ENCODE data around the gene LPCAT3.

LPCAT3 gene

DNA sequence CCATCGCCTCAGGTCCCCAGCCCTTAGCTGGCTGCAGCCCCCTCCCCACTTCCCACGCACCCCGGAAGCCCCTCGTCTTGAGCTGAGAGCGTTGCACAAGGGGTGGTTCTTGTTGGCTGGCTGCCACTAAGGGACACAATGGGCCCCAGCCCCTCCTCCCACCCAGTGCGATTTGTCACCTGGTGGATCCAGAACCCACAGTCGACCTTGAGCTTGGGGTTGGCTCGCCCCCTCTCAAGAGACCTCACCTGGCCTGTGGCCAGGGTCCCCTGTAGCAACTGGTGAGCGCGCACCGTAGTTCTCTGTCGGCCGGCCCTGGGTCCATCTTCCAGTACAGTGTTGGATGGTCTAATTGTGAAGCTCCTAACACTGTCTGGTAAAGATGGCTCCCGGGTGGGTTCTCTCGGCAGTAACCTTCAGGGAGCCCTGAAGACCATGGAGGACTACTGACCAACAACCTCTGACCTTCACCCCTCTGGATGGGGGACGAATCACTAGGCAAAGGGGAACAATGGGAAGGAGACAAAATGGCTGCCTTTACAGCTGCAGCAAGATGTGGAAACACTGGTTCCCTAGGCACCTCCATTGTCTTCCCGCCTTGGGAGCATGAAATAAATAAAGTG, 54.4 kb downstream of the LPCAT3 start:
- DNase-seq (ENCODE audit: low read depth in 2 of 2) = no peak

DNA sequence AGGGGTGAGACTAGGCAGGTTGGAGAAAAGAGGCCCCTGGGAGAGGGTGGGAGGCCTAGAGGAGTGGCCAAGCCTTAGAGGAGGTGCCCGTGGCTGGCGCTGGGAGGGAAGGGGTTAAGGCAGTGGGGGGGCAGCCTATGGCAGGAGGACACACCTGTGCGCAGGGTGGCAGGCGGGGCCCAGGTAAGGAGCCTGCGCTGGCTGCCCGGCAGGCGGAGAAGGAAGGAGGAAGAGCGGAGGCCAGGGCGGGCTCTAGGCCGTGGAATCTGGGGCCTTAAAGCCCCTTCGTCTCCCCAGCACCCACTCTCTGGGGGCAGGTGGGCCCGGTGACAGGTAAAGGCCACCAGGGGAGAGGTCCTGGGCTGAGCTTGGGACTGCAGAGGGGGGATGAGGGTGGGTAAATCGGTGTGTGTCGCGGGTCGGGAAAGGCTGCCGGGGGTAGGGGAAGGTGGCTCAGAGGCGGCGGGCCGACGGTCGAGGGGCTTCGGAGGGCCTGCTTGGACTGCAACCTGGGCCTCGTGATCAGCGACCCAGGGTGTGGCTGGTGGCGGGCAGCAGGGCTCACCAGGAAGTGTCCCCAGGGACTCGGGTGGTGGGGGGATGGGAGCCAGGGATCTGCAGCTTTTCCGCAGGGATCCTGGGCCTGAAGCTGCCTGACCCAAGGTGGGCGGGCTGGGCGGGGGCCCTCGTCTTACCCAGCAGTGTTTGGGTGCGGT, 55.1 kb downstream of the LPCAT3 start:
- DNase-seq (ENCODE audit: low read depth in 2 of 2) = no peak

DNA sequence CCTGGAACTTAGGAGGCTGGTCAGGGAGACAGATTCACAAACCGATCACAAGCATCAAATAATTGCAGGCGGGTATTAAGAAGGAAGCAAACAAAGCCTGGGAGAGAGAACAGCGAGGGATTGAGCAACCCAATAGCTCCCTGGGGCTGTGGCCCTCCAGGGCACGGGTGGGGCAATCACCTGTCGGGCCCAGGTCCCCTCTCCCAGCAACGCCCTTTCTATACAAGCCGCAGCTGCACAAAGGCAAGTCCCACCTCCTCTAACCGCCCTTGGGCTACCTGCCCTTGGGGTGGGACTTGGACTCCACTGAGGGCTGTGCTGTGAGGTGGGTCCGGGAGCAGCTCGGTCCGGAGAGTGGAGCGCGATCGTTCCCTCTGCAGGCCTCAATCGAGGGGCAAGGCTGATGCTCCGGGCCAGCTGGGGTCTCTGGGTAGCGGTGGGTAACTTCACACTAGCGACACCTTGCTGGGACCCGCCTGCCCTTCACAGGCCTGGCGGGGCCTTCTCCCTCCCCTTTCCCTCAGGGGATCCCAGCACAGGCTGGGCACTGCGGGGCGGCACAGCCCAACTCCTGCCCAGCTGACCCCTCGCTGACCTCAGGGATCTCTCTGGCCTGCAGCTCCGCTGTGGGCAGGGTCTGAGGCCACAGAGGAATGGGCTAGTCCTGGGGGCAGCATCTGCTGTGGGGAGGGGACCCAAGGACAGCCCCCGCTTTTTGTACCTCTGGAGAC, 55.8 kb downstream of the LPCAT3 start:
- DNase-seq (ENCODE audit: low read depth in 2 of 2) = no peak

DNA sequence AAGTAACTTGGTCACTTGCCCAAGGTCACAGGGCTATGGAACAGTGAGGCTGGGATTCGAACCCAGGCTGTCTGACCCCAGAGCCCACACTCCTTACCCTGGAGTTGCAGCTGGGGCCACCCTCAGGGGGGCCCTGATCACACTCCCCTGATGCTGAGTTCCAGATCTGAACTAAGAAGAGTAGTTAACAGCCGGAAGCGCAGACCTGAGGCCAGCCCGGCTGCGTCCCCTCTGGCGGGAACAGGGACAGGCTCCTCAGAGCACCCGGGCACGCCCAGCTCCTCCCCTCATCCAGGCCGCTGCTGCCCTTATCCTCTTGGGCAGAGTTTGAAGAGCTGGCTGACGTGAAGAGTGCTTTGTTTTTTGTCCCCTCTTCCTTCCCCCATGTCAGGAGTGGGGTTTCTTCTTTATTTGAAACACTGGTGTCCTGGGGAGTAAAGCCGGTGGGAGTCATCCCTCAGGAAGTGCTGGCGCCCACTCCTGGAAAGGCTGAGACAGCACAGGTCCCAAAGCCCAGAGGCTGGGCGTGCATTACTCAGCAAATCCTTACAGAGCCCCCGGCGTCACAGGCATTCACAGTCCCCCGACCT, 56.5 kb downstream of the LPCAT3 start:
- DNase-seq (ENCODE audit: low read depth in 2 of 2) = no peak

DNA sequence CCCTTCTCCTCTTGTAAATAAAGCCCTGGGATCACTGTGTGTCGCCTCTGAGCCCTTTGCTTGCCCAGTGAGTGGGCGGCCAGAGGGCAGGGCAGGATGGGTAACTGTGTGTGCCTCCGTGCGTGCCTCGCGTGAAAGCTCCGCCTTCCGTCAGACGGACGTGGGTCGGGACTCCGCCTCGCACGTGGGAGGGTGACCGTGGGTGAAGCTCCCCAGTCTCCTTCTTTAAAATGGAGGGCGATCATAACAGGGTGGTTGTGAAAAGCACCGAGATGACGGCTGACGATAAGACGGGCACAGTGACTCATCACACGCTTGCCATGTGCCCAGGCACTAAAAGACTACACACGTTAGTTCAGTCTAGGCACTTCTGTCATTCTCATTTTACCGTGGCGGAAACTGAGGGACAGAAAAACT, 57.0 kb downstream of the LPCAT3 start:
- DNase-seq (ENCODE audit: low read depth in 2 of 2) = peak; percentile 86 to 94

DNA sequence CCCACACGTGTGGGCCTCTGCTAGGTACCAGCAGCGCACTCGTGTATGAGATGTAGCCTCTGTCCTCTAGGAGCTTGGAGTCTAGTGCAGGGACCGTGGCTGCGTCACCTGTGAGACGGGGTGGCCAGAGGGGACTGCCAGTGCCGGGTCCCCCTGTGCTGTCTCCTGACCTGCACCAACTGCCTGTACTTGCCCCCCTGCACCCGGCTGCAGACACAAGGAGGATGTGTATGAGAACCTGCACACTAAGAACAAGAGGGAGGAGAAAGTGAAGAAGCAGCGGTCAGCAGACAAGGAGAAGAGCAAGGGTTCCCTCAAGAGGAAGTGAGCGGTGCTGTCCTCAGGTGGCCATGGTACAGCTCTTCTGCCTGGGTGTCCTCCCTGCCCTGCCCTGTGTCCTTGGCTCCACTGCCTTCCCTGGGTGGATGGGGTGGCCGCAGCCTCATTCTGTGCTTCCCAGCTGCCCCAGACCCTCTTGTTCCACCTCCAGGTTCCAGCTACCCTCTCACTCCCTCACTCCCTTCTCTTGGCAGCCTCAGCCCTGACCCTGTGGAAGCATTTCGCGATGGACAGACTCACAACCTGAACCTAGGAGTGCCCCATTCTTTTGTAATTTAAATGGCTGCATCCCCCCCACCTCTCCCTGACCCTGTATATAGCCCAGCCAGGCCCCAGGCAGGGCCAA, 57.5 kb downstream of the LPCAT3 start:
- DNase-seq (ENCODE audit: low read depth in 2 of 2) = no peak

DNA sequence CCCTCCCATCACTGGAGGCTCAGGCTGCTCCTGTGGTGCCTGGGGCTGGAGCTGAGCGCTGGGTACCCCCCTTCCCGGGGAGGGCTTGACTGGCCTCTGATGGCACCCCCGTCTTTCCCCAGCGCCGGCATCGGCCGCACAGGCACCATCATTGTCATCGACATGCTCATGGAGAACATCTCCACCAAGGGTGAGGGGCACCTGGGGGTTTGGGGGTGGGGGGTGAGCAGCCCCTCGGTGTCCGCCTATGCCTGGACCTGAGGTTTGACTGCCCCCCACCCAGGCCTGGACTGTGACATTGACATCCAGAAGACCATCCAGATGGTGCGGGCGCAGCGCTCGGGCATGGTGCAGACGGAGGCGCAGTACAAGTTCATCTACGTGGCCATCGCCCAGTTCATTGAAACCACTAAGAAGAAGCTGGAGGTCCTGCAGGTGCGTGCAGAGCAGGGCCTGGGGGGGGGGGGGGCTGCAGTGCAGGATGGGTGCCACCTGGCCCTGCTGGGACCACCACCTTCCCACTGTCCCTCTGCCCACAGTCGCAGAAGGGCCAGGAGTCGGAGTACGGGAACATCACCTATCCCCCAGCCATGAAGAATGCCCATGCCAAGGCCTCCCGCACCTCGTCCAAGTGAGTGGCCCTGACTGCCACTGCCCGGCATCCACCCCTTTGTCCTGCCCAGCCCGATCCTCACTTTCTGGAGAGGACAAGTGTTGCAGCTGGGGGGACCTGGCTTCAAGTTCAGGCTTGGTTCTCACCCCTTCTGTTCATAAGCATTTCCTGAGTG, 58.3 kb downstream of the LPCAT3 start:
- DNase-seq (ENCODE audit: low read depth in 2 of 2) = no peak

DNA sequence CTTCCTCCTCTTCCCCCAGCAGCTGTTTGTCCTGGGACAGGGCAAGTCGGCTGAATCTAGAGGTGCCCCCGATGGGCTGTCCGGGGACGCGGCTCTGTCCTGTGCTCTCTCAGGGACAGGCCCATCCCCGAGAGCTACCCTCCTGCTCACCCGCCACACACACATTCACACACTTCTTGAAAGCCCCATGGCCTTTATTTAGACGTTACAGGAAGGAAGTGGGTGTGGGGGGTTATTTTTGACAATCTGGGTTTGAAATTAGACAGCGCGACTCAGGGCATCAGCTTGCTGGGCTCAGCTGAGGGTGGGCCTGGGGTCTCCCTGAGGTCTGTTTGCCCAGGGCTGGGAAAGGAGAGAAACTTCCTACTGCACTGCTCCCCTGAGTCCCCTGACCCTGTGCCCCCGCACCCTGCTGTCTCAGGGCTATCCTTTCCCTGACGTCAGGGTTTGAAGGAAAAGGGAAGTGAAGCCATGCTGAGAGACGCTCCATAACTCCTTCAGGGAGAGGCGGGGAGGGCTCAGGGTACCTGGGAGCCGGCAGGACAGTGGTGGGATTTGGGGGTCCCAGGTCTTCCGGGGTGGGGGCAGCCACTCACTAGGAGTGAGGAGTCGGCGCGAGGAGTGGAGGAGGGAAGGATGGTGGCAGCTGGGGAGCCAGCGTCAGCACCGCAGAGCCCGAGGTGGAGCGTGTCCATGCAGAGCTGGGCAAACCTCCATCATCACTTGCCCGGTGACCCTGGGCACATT, 59.0 kb downstream of the LPCAT3 start:
- DNase-seq (ENCODE audit: low read depth in 2 of 2) = no peak

DNA sequence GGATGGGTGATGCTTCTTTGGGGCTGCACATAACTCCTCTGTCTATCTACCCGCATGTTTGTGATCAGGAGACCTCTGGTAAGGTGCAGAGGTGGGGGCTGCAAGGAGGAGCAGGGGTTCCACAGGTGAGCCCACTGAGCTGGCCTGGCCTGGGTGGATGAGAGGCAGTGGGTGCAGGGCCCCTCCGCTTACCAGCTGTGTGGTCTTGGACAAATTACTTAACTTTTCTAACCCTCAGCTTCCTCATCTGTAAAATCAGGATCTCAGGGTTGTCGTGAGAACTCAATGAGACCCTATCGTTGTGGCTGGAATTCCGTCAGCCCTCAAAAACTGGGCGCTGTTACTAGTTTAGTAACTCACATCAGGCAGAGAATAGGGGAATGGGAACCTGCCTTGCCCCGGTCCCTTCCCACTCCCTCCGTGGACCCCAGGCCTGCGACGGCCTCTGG, 59.6 kb downstream of the LPCAT3 start:
- no peak for DNase-seq (ENCODE audit: low read depth in 2 of 2)

DNA sequence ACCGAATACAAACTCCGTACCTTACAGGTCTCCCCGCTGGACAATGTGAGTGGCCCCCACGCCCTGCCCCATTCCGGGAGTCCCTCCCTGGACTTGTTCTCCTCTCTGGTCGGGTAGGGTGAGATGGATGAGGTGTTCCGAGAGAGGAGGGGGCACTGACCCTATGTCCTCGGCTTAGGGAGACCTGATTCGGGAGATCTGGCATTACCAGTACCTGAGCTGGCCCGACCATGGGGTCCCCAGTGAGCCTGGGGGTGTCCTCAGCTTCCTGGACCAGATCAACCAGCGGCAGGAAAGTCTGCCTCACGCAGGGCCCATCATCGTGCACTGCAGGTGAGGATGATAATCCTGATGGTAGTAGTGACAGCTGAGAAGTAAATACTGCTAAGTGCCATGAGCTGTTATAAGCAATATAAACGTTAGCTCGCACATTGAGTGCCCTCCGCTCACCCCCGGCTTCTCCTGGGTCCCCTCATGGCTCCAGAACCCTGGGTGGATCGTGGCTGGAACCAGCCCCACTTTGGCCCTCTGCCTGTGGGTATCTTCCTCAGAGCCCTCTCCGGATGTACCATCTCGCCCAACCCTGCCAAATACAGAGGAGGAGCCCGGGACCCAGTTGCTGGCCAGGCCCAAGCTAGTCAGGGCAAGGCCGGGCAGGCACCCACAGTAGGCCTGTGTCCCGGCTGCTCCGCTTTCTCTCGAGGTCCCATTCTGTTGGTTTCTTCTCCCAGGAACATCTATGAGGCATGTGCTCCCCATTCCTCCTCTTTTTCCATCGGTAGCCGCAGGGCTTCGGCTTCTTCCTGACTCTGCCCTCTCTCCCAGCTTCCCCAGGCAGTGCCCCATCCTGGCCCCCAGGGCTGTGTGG, 60.3 kb downstream of the LPCAT3 start:
- DNase-seq (ENCODE audit: low read depth in 2 of 2) = no peak

DNA sequence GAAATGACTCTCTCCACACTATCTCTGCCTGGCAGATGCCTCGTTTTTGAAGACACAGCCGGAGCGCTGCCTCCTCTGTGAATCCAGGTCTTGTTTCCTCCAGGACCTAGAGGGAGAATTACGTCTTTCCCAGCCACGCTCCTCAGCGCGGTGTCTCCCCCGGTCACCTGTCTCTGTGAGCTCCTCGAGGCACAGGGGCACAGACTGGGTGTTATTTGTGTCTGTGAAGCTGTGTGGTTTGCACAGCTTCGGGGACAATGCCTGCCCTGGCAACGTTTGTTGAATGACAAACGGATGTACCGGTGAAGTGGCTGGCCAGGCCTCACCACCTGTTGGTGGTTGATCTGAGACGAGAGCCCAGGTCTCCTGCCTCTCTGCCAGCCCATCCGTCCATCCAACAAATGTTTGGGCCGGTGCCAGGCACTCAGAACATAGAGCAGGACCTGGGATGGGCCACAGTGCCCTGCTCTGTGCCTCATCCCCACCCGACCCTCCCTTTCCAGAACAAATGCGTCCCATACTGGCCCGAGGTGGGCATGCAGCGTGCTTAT, 61.0 kb downstream of the LPCAT3 start:
- DNase-seq (ENCODE audit: low read depth in 2 of 2) = no peak

DNA sequence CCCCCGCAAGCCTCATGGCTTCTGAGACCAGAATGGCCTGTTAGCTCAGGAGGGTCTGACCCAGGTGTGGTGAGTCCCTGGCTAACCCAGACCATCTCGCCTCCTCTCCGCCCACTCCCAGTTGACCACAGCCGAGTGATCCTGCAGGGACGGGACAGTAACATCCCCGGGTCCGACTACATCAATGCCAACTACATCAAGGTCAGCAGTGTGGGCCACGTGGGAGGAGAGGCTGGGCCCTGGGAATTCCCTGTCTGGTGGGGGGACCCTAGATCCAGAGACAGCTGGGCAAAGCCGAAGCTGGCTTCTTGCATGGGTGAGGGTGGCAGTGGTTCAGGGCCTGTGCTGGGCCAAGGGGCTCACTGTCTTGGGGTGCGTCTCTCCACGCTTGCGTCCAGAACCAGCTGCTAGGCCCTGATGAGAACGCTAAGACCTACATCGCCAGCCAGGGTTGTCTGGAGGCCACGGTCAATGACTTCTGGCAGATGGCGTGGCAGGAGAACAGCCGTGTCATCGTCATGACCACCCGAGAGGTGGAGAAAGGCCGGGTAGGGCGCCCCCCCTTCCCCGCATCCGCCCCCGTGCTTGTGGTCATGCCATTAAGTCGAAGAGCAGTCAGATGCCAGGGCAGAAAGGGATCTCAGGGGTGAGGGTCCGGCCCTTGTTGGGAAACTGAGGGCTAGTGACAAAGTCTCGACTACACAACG, 62.1 kb downstream of the LPCAT3 start:
- DNase-seq (ENCODE audit: low read depth in 2 of 2) = no peak

DNA sequence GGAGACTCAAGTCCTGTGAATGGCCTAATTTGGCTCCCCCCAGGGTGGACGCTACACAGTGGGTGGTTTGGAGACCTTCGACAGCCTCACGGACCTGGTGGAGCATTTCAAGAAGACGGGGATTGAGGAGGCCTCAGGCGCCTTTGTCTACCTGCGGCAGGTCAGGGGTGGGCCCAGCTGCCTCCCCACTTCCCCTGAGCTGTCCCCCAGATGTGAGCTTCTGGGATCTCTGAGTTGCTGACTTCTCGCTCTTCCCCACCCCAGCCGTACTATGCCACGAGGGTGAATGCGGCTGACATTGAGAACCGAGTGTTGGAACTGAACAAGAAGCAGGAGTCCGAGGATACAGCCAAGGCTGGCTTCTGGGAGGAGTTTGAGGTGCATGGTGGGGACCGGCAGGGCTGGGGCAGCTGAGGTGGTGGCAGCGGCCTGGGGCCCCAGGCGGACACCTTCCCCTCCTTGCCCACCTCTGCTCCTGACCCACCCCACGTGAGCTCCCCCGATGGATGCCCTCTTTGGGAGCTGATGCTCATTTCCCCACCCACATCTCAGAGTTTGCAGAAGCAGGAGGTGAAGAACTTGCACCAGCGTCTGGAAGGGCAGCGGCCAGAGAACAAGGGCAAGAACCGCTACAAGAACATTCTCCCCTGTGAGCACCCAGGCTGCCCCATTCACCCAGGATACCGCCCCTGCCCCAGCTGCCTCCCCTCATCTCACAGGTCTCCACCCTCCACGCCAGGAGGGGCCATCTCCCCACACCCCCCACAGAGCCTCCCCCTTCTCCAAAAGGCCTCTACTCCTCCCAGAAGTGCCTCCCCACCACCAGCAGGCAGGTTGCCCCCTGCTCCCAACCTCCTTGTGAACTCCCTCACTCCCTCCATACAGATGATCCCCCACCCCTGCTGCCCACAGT, 62.9 kb downstream of the LPCAT3 start:
- DNase-seq (ENCODE audit: low read depth in 2 of 2) = no peak

DNA sequence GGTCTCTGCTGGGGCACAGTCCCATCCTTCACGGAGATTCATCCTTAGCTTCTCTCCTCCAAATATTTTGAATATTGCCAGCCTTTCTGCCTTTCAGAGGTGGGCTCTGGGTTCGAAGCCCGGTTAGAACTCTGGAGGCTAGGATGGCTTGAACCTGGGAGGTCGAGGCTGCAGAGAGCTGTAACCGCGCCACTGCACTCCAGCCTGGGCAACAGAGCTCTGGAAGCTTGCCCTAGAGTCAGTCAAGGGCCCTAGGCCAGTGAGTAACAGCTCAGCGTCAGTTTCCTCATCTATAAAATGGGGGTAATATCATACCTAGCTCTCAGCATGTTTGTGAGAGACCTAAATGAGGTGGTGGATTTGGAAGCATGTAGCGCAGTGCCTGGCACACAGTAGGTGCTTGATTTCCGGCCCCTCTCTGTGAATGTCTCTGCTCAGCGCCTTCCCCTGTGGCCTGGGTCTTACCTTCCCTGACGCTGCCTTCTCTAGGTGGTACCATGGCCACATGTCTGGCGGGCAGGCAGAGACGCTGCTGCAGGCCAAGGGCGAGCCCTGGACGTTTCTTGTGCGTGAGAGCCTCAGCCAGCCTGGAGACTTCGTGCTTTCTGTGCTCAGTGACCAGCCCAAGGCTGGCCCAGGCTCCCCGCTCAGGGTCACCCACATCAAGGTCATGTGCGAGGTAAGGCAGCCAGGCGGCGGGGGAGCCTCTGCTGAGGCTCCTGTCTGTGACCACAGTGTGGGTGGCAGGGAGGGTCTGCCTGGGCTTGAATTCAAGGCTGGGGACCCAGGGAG, 63.8 kb downstream of the LPCAT3 start:
- DNase-seq (ENCODE audit: low read depth in 2 of 2) = no peak

DNA sequence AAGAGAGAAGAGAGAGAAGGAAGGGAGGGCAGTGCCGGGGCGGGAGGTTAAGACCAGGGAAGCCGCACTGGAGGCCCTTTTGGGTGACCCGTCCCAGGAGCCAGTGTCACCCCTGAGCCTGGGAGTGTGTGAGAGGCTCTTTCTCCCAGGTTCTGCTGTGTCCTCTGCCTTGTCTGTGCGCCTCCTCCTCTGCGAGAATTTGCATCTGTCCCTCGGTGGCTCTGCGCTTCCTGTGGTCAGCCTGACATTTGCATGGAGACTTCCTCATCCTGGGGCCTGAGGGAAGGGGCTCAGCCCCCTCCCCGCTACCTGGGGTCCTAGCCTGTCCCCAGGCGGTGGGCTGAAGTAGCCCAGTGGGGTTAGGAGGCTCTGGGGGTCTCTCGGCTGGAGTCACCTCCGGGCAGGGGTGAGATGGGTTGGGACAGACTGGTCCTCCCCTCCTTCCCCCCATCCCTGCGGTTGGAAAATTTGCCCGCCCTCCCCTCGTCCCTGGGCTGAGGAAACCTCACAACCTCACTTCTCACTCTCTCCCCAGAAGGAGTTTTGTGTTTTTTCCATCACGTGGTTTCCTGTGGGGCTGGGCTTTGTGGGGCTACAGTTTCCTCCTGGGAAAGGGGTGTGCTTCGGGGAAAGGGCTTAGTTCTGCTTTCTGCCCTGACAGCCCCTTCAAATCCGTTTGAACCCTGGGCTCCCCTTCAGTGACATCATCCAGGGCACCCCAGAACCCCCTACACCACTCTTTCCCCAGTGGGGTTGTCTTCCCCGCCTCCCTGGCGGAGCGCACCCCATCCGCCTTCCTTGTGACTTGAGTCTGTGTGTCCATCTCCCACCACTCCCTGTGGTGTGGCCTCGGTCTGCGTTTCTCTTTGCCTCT, 64.6 kb downstream of the LPCAT3 start:
- peak; percentile 69 to 84 for DNase-seq (ENCODE audit: low read depth in 2 of 2)

Data from stimulated activated CD4-positive, alpha-beta T cell treated with anti-CD3 and anti-CD28 coated beads, Interleukin-12 subunit alpha, Interleukin-12 subunit beta, amount 100 ng/mL, for 24 hours (primary cell).